Measurements from ENCODE around the gene MLH3. TPM values are rescaled to one million over a fixed set of nuclear protein-coding genes. Genes with fewer than 3 reads are reported as not detected.

MLH3 gene
- 9.0 and 20.7 TPM in 2 replicates for total RNA-seq

DNA sequence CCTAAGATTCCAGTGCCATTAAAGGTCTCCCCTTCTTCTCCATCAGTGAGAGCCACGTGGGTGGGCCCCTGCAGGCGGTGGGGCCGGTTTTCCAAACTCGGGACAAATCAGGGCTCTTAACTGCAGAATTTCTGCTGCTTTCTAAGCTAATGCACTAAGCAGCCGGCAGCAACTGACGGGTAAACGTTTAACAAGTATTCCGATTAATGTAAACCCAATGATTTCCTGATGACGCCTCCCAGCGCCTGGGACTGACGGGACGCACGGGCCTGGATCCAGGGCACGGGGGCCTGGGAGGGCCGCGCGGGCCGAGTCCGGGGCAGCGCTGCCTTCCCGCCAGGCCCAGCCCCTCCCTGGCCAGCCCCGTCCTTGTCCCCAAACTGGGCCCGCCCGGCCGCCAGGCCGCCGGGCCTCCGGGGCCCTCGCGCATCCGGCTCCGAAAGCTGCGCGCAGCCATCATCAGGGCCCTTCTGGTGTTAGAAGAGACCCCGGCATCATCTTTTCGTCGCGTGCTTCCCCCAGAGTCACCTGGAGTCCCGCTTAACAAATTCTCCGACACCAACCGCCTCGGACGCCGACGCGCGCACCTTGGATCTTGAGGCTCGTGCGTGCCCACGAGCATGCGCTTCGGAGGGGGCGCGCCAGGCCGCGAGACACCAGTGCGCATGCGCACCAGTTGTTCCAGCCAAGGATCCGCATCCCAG lies at the start of gene MLH3:
MLH3 (minus strand) TSS at position 616 of the 704 bp plus-strand sequence. CDS start 1,812 bp downstream, outside the sequence.

DNA sequence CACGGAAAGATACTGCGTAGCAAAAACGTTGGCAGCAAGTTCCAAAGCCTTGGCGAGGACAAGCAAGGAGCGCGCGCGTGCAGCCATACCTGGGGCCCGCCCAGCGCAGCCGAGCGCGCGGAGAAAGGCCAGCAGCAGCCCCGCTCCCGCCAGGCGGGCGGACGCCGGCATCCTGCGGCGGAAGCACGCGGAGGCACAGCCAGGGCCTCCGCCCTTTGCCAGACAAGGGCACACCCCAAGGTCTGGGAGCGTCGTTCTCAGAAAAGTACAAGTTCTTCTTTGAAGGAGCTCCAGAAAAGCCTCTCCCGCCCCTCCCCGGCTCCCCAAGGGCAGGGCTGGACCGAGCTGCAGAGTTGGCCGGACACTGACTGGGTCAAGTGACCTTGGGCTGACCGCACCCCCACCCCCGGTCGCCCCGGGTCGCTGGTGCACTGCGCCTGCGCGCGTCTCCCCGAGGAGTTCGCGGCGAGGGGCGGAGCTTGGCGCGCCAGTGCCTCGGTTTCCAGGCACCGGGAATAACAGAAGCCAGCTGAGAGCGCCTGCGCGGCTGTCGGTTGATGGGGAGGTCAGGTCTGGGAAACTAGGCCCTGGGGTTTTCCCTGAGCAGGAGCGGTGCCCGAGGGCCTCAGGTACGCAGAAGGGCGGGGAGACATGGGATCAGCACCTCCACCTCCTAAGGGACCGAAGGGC lies 18.0 kb upstream of the MLH3 start, which contains the start of gene ZC2HC1C:
ZC2HC1C (plus strand) TSS at position 521 of the 690 bp plus-strand sequence. CDS start 933 bp downstream, outside the sequence.

DNA sequence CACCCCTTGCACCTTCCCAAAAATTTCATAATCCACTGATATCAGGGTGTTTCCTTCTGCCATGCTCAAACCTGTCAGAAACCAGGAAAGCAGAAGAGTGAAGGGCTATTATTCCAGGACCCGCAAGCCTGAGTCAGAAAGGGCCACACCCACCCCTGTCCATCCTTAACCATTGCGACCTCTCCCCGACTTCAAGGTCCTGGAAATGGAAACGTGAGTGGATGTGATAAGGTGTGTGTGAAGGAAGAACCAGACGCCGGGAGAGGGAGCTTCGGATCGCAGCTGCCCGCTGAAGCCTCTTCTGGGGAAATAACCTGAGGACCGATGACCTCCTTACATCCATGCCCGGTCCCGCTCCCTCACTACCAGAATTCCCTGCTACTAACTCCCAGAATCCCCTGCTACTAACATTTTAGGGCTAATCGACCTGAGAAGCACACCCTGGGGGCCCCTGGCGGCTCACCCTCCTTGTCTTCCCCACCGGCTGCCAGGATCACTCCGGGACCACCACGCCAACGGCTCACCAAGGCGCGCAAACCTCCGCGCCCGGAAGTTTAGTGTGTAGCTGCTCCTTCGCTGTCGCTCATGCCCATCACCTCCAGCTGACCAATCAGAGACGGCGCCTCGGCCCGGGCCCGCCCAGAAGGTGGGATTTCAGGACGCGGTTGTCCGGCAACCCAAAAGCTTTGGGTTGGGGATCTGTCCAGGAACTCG lies 12.4 kb upstream of the MLH3 start, which contains the start of gene ACYP1:
ACYP1 (minus strand) TSS at position 534 of the 714 bp plus-strand sequence; CDS start at position 63, 471 bp downstream.

GRCh38 chr14:75002392-75003249 lies 48.6 kb downstream of the MLH3 start, which contains the start of gene EIF2B2:
Gene EIF2B2, plus strand, starts transcription at chr14:75002921. Its CDS starts 70 bp downstream, at chr14:75002991.

Other genes with a start within 250 kb of the MLH3 start
- gene PROX2, start 175.3 kb downstream of the MLH3 start, total RNA-seq, result not detected in 2 replicates
- gene DLST, start 169.6 kb downstream of the MLH3 start, total RNA-seq, result 47.8 and 48.9 TPM in 2 replicates
- gene RPS6KL1, start 128.2 kb downstream of the MLH3 start, total RNA-seq, result 0.18 and 2.4 TPM in 2 replicates
- 12.8 and 43.1 TPM in 2 replicates for gene PGF, start 95.9 kb downstream of the MLH3 start, total RNA-seq
- 25.1 and 35.5 TPM in 2 replicates for gene EIF2B2, start 48.5 kb downstream of the MLH3 start, total RNA-seq
- gene ACYP1, start 12.6 kb upstream of the MLH3 start, total RNA-seq, result 1.3 and 2.5 TPM in 2 replicates
- gene ZC2HC1C, start 18.2 kb upstream of the MLH3 start, total RNA-seq, result not detected in 2 replicates
- 11.4 and 15.4 TPM in 2 replicates for gene NEK9, start 75.6 kb upstream of the MLH3 start, total RNA-seq
- 327 and 330 TPM in 2 replicates for gene TMED10, start 125.1 kb upstream of the MLH3 start, total RNA-seq
- 218 and 611 TPM in 2 replicates for gene FOS, start 227.4 kb upstream of the MLH3 start, total RNA-seq